GM18498 (cell line): ENCODE results near the gene HTR2A.

Source experiments
- ATAC-seq: cut with Tn5 transposase; IDR thresholded peaks from one replicate; pipeline ENCODE4 v1.9.1; 2021; ENCODE audit warnings: mild to moderate bottlenecking, moderate library complexity; ENCODE audit not compliant: unreplicated experiment

HTR2A gene

GRCh38 chr13:46896341-46897137 lies at the start of gene HTR2A:
Gene HTR2A, minus strand, starts transcription at chr13:46897053. Its CDS starts 1,147 bp downstream, at chr13:46895906.
- ATAC-seq: no peak

GRCh38 chr13:46936525-46936924 lies 39.7 kb upstream of the HTR2A start:
- ATAC-seq: no peak

GRCh38 chr13:46934749-46935148 lies 37.9 kb upstream of the HTR2A start:
- ATAC-seq: no peak

- ATAC-seq: no peak
Measured at GRCh38 chr13:46926916-46927590, 30.2 kb upstream of the HTR2A start.

GRCh38 chr13:46925486-46925885 lies 28.6 kb upstream of the HTR2A start:
- ATAC-seq: no peak

- ATAC-seq: no peak
Measured at GRCh38 chr13:46914341-46914740, 17.5 kb upstream of the HTR2A start.

- ATAC-seq: no peak
Measured at GRCh38 chr13:46913757-46914156, 16.9 kb upstream of the HTR2A start.

GRCh38 chr13:46909042-46909441 lies 12.2 kb upstream of the HTR2A start:
- no peak for ATAC-seq

- ATAC-seq: no peak
Measured at GRCh38 chr13:46908501-46908900, 11.6 kb upstream of the HTR2A start.

GRCh38 chr13:46906405-46906804 lies 9.6 kb upstream of the HTR2A start:
- no peak for ATAC-seq

- ATAC-seq: no peak
Measured at GRCh38 chr13:46905249-46905648, 8.4 kb upstream of the HTR2A start.

- ATAC-seq: no peak
Measured at GRCh38 chr13:46903748-46904147, 6.9 kb upstream of the HTR2A start.

GRCh38 chr13:46901721-46902120 lies 4.9 kb upstream of the HTR2A start:
- no peak for ATAC-seq

- ATAC-seq: no peak
Measured at GRCh38 chr13:46899801-46900200, 2.9 kb upstream of the HTR2A start.

- ATAC-seq: no peak
Measured at GRCh38 chr13:46895381-46895780, 1.5 kb downstream of the HTR2A start.

GRCh38 chr13:46894568-46894967 lies 2.3 kb downstream of the HTR2A start:
- ATAC-seq: peak; percentile 23

- peak; percentile 92 for ATAC-seq
Measured at GRCh38 chr13:46893798-46894560, 2.9 kb downstream of the HTR2A start.

GRCh38 chr13:46893221-46893740 lies 3.6 kb downstream of the HTR2A start:
- ATAC-seq: no peak

- ATAC-seq: no peak
Measured at GRCh38 chr13:46885018-46885417, 11.8 kb downstream of the HTR2A start.

- ATAC-seq: no peak
Measured at GRCh38 chr13:46884531-46884930, 12.3 kb downstream of the HTR2A start.

- ATAC-seq: no peak
Measured at GRCh38 chr13:46881621-46882020, 15.2 kb downstream of the HTR2A start.
